Suppressor macrophage (primary cell): ENCODE results near the gene PDCL3.

Experiments
- DNase-seq, 4 experiments: peaks; one replicate each; pipeline ENCODE4 v3.0.0-alpha.2; 2020 to 2022

PDCL3 gene

GRCh38 chr2:100560216-100560830 lies 2.5 kb upstream of the PDCL3 start:
- peak in 2 of 4 experiments; percentile 17 to 39 for DNase-seq

GRCh38 chr2:100561191-100561590 lies 1.6 kb upstream of the PDCL3 start:
- DNase-seq = no peak

DNA sequence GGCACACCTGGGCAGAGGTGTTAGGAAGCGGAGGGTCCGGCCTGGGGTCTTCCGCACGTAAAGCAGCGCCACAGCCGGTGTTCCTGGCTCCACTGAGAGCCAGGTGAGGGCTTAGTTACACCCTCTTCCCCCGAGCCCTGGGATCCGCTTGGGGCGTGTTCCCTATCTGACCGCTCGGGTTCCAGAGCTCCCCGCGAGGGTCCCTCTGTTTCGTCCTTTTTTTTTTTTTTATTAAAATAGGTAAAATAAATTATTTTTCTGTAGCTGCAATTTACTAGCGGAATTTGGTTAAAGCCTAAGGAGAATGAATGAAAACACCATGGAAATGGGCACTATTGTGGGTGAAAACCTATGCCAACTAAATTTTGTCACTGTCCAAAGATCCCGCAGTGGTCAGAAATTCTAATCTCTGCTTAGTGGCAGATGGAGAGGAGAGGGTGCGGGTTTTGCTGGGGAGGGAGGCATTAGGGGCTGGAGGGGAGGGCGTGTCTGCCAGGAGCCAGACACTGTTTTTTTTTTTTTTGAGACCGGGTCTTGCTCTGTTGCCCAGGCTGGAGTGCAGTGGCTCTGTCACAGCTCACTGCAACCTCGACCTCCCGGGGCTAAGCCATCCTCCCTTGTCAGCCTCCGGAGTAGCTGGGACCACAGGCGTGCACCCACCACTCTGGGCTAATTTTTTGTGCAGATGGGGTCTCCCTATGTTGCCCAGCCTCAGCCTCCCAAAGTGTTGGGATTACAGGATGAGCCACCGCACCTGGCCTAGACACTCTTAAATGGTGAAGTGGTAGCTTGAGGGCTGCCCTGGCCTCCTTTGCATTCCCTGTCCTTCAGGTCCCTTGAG lies 834 bp downstream of the PDCL3 start:
- no peak for DNase-seq

DNA sequence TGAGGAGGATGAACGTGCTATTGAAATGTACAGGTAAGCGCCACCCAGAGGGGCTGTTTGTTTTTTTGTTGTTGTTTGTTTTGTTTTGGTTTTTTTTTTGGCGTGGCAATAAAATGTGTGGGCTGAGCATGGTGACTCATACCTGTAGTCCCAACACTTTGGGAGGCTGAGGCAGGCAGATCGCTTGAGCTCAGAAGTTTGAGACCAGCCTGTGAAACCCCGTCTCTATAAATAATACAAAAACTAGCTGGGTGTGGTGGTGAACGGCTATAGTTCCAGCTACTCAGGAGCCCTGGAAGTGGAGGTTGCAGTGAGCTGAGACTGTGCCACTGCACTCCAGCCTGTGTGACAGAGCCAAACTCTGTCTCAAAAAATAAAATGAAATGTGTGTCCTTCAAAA lies 6.2 kb downstream of the PDCL3 start:
- no peak for DNase-seq

DNA sequence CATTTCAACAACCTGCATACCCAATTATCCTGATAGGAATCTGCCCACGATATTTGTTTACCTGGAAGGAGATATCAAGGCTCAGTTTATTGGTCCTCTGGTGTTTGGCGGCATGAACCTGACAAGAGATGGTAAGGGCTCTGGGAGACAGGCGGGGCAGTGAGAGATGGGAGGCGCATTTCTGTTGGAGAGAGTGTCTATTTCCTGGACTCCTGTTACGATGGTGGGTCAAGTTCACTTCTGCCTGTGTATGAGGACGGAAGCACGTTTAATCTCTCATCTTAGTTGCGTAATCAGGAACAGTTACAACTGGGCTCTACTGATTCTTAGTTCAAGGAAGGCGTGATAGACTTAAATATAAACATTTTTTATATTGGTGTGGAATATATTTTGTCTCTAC lies 8.9 kb downstream of the PDCL3 start:
- peak in 3 of 4 experiments; percentile 22 to 57 (median 57) for DNase-seq

GRCh38 chr2:100577777-100578176 lies 15.0 kb downstream of the PDCL3 start:
- DNase-seq = no peak

- peak; percentile 83 to 93 (median 86) for DNase-seq
Observed at GRCh38 chr2:100580367-100581276, 17.8 kb downstream of the PDCL3 start.

DNA sequence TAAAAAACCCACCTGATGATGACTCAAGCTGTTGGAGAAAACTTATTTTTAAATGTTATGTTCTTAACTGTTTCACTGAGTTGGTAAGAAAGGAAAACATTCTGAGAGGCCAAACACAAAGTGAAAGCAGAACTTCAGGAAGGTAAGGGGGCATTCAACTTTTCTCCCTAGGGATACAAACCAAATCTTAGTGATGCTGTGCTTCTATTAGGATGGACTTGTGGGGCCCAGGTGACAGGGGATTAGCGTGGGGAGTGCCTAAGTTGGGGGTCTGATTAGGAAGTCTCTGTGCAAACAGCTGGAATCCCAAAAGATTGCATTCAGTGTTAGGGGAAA lies 18.5 kb downstream of the PDCL3 start:
- DNase-seq = no peak

GRCh38 chr2:100584816-100585215 lies 22.0 kb downstream of the PDCL3 start:
- DNase-seq = no peak

GRCh38 chr2:100588071-100588786 lies 25.4 kb downstream of the PDCL3 start:
- DNase-seq = peak; percentile 40 to 90 (median 62)

GRCh38 chr2:100589527-100589926 lies 26.7 kb downstream of the PDCL3 start:
- peak; percentile 35 to 63 (median 50) for DNase-seq

GRCh38 chr2:100592226-100592625 lies 29.4 kb downstream of the PDCL3 start:
- DNase-seq = peak in 2 of 4 experiments; percentile 30 to 49

GRCh38 chr2:100596465-100596864 lies 33.7 kb downstream of the PDCL3 start:
- DNase-seq = no peak

GRCh38 chr2:100599566-100599965 lies 36.8 kb downstream of the PDCL3 start:
- peak in 1 of 4 experiments; percentile 8 for DNase-seq

DNA sequence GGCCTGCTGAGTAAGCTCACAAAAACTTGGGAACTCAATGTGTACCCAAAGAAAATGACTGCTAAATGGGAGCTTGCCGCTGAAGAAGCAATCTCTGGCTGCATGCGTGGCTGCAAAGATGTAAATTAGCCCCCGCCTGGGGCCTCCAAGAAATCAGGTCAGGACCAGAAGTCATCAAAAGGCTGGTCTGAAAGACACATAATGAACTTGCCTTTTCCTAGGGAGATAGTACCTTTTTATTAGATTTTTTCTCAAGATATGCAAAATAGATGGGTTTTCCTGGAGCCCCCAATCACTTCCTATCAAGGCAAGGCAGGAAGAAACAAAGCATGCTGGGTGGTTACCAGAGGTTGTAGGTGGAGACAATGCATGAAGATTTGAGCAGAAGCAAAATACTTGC lies 38.9 kb downstream of the PDCL3 start:
- no peak for DNase-seq

DNA sequence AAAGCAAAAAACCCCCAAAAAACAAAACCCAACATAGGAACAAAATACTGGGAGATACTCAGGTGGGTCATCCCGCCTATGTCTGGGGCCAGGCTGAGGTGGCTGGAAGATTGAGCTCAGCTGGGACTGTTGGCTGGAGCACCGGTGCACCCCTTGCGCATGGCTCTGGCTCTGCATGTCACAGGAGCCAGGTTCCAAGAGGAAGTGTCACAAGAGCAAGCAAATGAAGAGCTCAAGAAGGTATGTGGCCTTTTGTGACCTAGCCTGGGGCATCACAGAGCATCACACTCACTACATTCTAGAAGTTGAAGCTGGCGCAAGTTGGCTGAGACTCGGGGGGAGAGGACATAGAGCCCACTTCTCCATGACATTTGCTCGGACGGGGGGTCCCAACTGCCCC lies 40.6 kb downstream of the PDCL3 start:
- DNase-seq = no peak

DNA sequence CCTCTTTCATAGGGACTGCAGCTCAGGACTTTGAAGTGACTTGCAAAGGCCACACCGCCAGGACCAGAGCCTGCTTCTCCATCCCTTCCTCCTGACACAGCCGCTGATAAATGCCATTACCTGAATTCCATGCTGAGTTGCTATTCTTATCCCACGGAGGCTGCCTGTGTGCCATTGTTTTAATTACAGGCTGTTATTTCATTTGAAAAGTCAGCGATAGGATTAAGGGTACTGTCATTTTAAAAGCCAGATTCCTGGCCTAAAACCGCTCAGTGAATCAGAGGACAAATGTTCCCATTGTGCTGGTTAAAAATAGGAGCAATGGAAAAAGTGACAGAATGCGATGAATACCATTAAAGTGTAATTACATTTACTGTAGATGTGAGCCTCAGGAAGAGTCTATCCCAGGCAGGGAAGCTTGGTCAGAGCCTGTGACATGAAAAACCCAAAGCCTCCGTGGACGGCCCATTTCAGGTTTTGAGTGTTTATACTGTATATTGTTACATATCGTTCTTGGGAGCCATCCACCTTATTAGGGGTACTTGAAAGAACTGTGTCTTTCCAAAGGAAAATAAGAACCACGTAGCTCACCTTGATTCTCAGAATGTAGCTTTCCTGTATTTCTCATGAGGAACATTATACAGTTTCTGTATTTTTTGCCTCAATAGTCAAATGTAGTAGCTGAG lies 41.3 kb downstream of the PDCL3 start:
- DNase-seq = no peak

DNA sequence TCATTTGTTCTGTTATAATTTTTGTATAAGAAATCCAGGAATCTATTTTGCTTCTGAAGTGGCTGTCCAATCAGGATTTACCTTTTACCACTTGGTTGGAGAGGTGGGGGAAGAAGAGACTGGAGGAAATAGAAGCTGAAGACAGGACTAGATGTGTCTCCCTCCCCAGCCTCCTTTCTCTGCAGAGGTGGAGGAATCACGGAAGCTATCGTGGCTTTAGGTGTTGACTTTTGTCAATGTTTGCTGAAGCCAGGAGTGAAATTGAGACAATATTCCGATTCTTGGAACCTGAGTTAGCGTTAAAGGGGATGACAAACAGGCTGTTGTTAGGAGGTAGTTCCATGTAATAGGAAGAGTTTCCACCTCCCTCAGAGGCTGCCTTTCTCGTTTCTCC lies 43.5 kb downstream of the PDCL3 start:
- DNase-seq = no peak

GRCh38 chr2:100606726-100607343 lies 44.0 kb downstream of the PDCL3 start:
- DNase-seq = peak; percentile 52 to 61 (median 56)

DNA sequence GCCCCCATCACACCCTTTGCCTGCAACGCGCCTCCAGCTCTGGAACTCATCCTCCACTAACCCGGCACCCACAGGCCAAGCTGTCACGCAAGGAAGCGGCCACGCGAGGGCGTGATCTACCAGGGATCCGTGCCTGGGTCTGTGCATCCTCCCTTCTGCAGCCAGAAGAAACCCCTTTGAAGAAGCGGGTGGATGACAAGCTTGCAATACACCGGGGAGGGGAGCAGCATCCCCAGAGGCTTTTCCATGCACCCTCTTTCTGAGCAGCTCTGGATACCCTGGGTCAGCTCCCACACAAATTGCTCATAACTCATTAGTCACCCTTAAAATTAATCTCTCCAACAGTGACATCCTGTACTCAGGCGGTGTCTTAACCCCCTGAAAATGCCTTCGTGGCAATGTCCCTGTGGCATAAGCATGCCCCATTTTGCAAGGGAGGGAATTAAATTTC lies 47.6 kb downstream of the PDCL3 start:
- peak; percentile 56 to 78 (median 64) for DNase-seq
